Stimulated activated CD8-positive, alpha-beta memory T cell treated with anti-CD3 and anti-CD28 coated beads, Interleukin-12 subunit alpha, Interleukin-12 subunit beta, amount 100 ng/mL, for 24 hours (primary cell): Measurements from ENCODE around the gene TRMT2A.

ENCODE experiments used
- DNase-seq: peaks from one replicate; pipeline ENCODE4 v3.0.0-alpha.2; 2020; ENCODE audit errors: extremely low read depth

The TRMT2A gene

DNA sequence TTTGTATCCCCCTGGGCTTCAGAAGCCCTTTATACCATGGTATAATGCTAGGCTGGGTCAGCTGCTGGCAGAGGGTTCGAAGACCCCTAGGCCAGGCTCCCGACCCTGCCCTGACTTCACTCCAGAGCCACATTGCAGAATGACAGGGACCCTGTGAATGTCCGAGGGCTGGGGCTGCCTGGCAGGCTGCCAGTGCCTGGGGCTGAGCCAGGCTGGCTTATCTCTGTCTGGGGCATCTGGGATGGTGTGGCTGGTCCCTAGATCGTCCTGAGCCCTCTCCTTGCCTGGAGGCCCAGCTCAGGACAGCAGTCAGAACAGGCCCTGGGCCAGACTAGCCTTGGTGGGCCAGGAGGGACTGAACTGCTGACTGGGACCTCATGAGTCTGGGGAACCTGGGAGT, 18.2 kb upstream of the TRMT2A start:
- no peak for DNase-seq

DNA sequence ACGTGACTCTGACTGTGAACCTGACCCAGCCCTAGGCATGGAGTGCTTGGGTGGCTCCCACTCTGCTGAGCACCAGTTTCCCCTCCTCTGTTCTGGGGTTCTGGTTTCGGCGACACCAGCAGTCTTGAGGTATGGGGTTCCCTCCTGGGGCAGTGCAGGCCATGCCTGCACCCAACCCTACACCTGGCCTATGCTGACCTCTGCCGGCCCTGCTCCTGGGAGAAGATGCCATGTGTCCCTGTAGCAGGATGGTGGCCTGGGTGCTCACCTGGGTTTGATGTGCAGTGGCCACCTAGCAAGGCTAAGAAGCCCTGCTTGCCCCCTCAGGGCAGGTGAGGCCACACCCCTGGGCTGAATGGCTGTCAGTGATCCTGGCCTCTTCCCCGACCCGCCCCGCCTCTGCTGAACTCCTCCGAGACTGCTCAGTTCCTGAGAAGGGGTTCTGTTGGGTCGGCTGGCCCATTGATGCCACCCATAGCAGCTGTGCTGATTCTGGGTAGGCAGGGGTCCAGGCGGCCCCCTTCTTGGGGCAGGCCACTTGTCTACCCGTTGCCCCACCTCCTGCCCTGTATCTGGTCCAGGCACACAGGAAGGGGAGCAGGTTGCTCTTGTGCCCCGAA, 17.0 kb upstream of the TRMT2A start:
- DNase-seq, result no peak

DNA sequence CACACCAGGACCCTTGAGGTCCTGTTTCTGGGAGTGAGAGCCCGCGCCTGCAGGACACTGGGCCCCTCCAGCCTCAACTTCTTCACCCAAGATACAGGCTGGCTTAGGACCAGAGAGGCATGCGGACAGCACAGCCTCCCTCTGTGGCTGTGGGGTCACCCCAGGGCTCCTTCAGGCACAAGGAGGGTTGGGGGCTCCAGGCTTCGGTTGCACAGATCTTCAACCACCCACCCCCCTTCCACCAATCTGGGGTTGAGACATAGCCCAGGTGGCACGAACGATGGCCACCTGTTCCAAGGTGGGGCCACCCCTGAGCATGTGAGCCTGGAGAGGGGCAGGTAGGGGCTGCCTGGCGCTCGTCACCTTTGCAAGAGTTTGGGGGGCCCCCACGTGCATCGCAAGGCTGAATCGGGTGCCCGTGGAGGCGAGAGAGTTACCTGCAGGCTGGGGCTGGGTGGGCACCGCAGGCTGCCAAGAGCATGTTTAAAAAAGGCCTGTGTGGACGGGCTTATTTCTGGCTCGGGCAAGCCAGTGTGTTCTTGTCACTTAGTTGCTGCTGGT, 15.7 kb upstream of the TRMT2A start:
- no peak for DNase-seq

DNA sequence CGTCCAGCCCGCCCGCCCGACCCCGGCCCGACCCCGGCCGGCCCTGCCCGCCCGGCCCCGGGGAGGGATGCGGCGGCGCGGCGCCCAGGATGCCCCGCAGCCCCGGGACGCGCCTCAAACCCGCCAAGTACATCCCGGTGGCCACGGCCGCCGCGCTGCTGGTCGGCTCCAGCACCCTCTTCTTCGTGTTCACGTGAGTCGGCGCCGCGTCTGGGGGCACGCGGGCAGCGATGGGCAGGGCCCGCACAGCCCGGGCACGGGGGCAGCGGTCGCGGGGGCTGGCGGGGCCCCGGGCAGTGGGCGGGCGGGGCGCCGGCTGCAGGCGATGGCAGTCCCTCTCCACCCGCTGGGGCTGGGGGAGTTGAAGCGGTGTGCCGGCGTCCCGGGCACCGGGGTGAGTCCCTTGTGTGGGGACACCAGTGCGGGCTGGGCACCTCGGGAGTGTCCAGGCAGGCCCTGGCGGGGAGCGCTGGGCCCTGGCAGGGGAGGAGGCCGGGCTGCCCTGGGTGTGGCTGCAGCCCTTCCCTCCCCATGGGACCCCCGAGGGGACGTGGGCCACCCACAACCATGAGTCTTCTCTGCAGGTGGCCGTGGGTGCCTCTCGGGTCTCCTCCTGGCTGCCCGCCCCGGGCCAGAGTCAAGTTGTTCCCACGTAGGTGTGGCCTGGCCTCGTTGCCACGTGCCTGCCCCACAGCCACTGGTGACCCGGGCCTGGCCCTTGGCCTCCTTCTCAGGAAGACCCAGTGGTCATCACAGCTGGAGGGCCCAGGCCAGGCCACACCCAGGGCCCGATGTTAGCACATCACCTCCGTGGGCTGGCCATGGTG, 15.0 kb upstream of the TRMT2A start:
- no peak for DNase-seq

DNA sequence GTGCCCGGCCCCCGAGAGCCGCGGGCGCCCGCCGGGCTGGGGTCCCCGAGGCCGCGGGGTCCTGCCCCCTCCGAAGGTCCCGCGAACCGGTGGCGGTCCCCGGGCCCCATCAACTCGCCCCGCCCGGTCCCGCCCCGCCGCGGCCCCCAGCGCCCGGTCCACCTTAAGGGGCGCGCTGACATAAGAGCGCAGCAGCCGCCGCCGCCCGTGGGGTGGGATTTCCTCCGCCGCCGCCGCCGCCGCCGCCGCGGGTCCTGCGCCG, 14.5 kb upstream of the TRMT2A start, which contains the start of gene ZDHHC8:
Gene ZDHHC8 (plus strand): TSS at position 208 of the 262 bp plus-strand sequence. CDS start 144 bp downstream, outside the sequence.
- DNase-seq, result no peak

DNA sequence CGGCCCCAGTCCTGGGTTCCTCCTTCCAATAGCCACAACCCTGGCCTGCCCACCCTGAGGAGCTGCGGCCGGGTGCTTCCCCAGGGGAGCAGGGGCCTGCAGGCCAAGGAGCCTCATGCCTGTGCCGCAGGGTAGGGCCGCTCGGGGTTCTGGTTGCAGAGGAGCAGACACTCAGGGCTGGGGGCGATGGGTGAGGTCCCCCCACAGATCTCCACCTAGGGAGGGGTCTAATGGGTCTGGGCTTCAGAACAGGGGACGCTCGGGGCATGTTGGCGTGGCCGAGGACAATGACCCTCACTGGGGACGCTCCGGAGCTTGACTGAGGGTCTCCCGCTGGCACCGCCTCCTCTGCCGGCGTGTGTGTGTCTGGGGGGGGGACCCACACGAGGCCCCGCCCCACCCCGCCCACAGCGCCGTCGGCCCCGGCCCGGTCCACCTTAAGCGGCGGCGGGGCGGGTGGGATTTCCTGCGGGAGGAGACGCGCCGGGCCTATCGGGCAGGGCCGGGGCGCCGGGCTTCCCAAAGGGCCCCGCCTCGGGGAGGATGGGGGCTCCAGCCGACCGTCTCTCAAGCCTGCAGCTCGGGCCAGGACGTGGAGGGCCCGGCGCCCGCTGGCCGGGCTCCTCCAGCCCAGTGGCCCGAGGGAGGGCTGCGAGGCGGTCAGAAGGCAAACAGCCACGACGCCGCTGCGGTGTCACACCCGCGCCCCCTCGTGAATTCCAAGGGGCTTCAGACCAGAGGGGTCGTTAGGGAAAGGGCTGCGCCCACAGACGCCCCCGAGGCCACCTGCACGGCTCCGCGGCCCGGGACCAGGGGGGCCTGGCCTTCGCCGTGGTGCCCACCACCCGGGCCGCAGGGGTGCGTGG, 13.9 kb upstream of the TRMT2A start:
- DNase-seq, result peak; percentile 58

DNA sequence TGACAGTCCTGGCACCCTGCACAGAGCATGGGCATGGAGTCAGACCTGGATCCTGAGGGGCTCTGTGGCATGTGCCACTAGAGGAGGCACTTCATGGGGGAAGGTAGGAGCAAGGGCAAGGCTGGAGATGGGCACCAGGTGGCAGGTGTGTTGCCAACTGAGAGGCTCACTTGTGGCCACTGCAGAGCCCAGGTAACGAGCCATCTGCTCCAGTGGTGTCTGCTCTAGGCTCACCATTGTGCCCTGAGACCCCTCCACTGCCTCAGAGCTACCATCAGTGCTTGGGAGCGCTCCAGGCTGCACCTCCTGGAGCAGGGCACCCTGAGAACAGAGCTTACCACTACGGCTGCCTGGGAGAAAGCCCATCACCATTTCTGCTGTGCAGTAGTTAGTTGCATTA, 13.3 kb upstream of the TRMT2A start:
- no peak for DNase-seq

DNA sequence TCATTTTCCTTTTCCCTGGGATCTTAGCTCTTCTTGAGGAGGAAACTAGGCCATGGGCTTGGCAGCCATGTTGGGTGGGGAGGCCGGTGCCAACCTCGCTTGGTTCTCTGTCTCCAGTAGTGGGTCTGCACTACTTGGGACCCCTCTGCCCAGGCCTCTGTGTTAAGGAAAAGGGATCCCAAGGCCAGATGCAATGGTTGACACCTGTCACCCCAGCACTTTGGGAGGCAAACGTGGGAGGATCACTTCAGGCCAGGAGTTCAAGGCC, 12.7 kb upstream of the TRMT2A start:
- DNase-seq, result no peak

DNA sequence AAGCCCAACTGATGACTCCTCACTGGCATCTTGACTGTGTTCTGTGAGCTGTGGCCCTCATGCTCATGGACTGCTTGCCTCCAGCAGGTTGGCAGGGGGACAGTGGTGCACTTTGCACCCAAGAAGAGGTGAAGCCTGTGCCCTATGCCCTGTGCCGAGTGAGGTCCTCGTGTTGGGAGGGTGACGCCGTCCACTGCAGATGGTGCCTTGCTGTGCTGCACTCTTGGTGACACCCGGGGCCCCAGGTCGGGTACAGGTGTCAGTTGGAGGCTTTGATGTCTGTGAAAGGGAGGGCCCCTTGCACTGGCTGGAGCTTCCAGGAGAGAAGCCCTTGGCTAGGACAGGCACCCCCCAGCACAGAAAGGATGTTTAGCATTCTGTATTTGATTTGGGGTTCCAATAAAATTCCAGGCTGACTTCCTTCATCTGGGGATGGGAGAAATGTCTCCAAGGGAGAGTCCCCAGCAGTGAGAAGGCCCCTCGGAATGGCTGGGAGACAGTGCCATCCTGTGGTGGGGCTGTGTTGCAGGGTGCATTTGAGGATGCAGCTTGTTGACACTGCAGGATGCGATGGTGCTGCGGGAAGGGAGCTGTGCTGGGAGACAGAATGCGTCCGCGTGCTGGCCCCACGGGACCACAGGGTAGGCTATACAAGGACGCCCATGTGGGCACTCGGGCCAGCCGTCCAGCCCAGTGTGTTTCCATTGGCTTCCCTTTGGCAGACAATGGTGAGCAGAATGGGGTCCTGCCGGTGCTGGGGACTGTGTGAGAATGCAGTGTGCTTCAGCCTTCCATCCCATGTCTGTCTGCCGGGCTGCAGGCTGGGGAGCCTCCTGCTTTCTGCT, 12.1 kb upstream of the TRMT2A start:
- no peak for DNase-seq

DNA sequence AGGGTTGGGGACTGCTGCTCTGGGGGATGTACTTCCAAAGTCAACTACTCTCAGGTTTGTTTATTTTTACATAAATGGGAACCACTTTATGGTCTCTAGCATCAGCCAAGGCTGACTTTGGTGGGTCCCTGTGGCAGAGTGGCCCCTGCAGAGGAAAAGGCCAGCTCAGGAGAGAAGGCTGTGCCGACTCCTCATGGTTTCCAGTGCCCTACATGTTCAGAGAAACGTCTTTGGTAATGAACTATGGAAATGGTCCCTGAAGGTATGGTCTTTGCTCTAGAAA, 11.5 kb upstream of the TRMT2A start:
- no peak for DNase-seq

DNA sequence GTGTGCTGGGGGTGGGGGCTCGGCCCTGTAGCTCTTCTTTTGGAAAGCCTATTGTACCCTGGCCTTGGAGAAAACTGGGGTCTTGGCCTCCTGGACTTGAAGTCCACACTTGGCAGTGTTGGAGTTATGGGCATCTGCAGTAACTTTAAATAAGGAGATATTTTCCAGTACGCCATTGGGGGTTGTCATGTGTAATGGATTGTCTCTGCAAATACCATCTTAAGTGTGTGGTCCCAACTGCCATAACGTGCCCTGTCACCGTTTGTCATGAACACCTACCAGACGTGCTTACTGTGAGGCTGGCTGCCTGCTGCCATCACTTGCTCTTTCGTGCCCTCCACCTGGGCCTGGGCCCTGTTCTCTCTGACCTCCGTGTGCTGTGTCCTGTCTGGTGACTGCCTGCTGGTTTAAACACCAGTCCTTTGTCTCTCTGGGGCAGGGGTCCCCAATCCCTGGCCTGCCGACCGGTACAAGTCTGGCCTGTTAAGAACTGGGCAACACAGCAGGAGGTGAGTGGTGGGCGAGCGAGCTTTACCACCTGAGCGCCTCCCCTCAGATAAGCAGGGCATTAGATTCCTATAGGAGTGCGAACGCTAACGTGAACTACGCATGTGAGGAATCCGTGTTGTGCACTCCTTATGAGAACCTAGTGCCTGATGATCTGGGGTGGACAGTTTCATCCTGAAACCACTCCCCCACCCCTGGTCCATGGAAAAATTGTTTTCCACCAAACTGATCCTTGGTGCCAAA, 11.0 kb upstream of the TRMT2A start:
- DNase-seq, result no peak

DNA sequence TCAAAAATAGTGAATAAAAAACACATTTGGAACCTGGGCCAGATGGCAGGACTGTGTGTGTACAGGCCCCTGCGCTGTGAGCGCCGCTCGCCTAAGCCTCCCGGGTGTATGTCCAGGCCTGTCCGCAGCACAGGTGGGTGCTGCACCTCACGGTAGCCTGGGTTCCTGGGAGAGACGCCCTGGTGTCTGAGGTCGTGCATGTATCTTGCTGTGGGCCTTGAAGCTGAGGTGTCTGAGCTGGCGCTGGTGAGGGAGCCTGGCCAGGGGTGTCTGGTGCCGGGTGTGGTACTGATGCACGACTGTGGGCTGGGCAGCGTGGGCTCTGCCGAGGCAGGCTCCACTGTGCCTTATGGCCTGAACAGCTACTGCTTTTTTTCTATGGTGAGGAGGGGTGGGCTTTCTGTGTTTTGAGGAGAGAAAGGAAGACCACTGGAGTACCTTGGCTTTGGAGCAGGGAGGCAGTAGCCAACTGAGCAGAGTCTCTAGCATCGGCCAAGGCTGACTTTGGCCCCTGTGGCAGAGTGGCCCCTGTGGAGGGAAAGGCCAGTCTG, 10.4 kb upstream of the TRMT2A start:
- DNase-seq, result no peak

DNA sequence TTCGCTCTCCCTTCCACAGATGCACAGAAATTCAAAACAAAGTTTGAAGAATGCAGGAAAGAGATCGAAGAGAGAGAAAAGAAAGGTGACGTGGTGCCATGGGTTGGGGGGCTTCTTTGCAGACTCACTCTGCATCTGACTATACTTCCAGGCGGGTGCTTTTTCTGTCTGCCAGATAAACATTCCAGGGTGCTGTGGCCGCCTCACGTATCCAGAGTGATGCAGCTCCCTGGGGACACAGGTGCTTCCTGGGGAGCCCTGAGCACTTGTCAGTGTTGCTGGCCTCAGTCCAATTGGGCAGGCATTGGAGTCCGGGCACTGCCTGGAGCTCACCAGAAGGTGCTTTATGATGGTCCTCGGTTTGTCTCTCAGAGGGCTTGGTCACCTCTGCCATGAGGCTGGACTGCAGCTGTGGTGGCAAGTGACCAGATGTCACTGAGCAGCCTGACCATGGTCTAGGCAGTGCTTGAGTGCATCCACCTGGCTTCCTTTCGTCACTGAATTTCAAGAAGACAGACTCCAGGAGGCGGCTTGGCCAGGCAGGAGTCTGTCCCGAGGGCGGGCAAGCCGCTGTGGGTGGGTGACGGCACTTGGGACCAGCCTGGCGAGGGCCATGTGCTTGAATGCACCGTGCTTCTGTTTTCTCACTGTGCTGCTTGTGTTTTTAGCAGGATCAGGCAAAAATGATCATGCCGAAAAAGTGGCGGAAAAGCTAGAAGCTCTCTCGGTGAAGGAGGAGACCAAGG, 9.4 kb upstream of the TRMT2A start:
- DNase-seq, result no peak

DNA sequence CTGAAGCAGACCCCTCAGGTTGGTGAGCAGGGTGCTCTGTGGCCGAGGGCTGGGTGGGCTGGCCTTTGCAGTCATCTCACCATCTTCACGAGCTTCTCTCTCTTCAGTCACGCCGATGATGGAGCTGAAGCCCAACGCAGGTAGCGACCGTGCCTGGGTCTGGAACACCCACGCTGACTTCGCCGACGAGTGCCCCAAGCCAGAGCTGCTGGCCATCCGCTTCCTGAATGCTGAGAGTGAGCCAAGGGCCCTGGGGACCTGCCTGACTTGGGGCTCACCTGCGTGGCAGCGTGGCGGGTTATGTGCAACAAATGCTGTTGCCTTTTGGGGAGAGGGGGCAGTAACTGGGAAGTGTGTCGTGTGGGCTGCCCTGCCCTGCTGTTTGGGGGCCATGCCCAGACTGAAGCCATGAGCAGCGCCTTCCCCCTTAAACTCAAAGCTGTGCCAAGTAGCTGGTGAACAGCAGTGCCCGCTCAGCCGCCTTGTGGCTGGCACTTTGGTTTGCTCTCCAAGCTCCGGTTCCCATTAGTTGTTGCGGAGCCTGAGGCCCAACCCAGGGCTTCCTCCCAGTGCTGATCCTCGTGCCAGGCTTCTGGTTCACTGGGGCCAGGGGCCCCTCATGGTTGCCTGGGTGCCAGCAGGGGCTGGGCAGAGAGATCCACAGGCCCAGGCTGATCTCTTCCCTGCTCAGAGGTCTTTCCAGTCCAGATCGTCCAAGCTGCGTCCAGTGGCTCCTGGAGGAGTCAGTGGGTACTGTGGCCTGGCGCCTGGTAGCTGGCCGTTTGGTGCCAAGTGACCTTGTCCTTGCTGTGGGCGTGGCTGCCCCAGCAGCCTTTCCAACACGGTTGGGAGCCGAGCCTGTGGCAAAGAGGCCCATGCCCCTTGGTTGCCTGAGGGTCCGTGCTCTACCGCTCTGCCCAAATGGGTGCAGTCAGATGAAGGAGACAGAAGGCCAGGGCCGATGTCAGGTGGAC, 8.5 kb upstream of the TRMT2A start:
- DNase-seq, result no peak

DNA sequence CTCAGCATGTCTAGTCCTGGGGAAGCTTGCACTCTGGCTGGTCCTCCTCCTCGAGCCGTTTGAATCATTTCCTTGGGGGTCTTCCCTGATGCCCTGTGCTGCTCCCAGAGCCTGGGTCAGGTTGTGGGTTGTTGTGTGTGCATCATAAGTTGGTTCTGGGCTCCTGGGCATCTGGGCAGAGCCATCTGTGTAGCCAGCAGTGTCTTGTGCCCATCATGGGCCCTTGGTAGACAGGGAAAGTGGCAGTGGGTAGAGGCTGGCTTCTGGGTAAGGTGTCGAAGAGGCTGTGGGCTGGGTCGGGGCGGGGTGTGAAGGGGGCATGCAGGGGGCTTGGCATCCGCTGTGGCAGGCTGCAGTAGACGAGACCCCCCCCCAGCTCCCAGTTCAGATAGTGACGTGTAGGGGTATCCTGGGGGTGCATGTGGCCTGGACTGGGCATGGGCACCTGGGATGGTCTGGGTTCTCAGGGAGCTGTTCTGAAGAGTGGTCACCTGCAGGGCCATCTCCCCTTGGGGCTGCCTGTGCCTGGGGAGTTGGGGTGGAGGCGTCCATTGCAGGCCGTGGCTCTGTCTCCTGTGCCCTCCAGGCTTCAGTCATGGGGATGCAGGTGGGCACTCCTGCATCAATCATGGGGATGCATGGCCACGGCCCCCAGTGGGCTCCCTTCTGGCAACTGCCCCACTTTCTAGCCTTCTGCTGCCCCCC, 7.2 kb upstream of the TRMT2A start:
- no peak for DNase-seq

DNA sequence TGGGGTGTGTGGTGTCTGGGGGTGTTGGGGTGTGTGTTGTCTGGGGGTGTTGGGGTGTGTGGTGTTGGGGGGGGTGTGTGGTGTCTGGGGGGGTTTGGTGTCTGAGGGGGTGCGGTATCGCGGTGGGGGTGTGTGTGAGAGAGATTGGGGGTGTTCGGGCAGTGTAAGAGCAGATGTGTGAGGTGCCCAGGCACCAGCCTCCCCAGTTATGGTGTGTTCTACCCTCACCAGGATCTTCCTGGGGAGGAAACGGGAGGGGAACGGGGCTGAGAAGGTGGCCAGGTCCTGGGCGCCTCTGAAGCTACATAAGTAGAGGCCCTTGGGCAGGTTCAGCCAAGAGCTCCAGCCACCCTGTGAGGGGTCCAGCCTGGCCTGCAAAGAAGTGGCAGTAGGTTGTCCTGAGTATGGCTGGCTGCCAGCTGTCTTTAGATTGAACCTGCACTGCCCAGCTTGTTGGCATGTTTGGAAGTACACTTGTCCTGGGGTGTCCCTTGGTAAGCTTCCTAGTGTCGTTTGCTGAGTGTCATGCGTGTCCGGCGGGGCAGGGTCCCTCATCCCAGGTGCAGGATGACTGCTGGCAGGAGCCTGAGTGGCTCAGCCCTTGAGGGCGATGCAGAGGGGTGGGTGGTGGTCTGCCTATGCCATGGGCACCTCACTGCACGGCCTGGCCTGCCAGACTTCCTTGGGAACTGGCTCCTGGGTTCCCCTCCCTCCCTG, 6.5 kb upstream of the TRMT2A start:
- DNase-seq, result no peak

DNA sequence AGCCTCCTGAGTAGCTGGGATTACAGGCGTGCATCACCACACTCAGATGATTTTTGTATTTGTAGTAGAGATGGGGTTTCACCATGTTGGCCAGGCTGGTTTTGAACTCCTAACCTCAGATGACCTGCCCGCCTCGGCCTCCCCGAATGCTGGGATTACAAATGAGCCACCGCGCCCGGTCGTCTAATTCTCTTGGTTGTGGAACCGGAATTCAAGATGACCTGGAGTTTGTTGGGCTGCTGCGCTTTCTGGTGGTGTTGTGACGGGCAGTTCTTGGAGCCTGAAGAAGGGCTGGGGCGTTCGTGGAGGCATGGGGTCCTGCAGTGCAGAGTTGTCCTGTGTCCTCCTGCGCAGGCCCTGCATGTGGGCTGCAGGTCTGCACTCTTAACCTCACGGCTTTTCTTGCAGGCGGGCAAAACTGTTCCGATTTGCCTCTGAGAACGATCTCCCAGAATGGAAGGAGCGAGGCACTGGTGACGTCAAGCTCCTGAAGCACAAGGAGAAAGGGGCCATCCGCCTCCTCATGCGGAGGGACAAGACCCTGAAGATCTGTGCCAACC, 4.9 kb upstream of the TRMT2A start:
- no peak for DNase-seq
